ENCODE measurements around the gene ARHGAP27. TPM values are rescaled to one million over a fixed set of nuclear protein-coding genes. Genes with fewer than 3 reads are reported as not detected.
A peak's percentile ranks its signal among the peaks of the same experiment; 100 is the strongest.

The ARHGAP27 gene
- total and polyA plus RNA-seq, 2 of the 13 experiments (the other 11 are each of a cell fraction or from before 2014, with no cell fraction given), result 15.5 to 18.9 TPM

- Histone ChIP-seq H3K79me2 (ENCODE audit: insufficient read depth, low read length) (peaks cover 7% of the 10 kb centered on the region), H3K4me2 (ENCODE audit: low read depth, low read length) (peak overlapping the region; percentile 93), H2AFZ (ENCODE audit: low read length) (no peak overlapping the region), H3K9ac (ENCODE audit: insufficient read depth, low read depth, low read length) (no peak overlapping the region), H4K20me1 (ENCODE audit: insufficient read depth, low read length) (0 out of 2 replicates have a peak, but pooled peaks cover 4% of the 10 kb centered on the region), H3K4me1 (ENCODE audit: insufficient read depth, low read length) (peaks cover 59% of the 10 kb centered on the region), H3K4me3 (replicated peaks in 1 of 3; ENCODE audit: insufficient read depth in 1 of 3, low read depth in 2 of 3, low read length in 3 of 3) (peak overlapping the region; percentile 39 to 82 (median 42); a peak in 5 of 6 replicates), H3K27ac (ENCODE audit: extremely low read length, insufficient read depth, low read length) (no peak overlapping the region), H3K36me3 (replicated peaks in 1 of 2; ENCODE audit: control insufficient read depth in 1 of 2, insufficient read depth in 2 of 2, low read length in 2 of 2) (no peaks in the 10 kb centered on the region), H3K9me3 (ENCODE audit: low read length) (no peaks in the 10 kb centered on the region), H3K27me3 (ENCODE audit: control insufficient read depth in 1 of 2, insufficient read depth in 2 of 2, low read length in 2 of 2) (peaks cover 2 to 43% of the 10 kb centered on the region in 2 experiments; a peak in 4 of 5 replicates)
- ChIA-PET CTCF (ENCODE audit: low intra/inter-chr PET ratio, low total read pairs) (no interaction called here), POLR2A (interaction anchor here (1.6 to 5.8 kb wide), 2 partner anchors 21 to 23 kb away, joined by 3 to 79 read pairs; no protein-coding TSS in a partner anchor)
- FAIRE-seq (no peak), ATAC-seq (no peak), DNase-seq (ENCODE audit: low spot score) (no peak)
- intact Hi-C loops (cut with micrococcal nuclease; ENCODE audit: unreplicated experiment) (loop anchor here (5.0 kb wide), 1 partner anchor 377 kb away; the partner anchor contains the start of gene DCAKD), in situ Hi-C loops (cut with HindIII; ENCODE audit: extremely low pct_ligation_motif_present, low pct_unique_long_range_greater_than_20kb) (no loop called here)
- 7% methylated on average over 30 of the region's 82 CpGs for WGBS (ENCODE audit: low lambda C conversion rate)
- BruUV-seq (replicated peaks), result no TSS peak
- no peak for TF ChIP-seq RFX5 (IDR thresholded peaks at IDR 0.05; ENCODE audit: low read depth, low read length)
- peak; percentile 98 for TF ChIP-seq MTF2 (CRISPR knock-in tag; IDR thresholded peaks at IDR 0.05; ENCODE audit: borderline replicate concordance)
- TF ChIP-seq SOX13 (IDR thresholded peaks at IDR 0.05), result no peak
- no peak for TF ChIP-seq SOX13 (CRISPR knock-in tag; conservative IDR thresholded peaks at IDR 0.05 in 1 of 2, IDR thresholded peaks at IDR 0.05 in 1 of 2)
- no peak for TF ChIP-seq PLSCR1 (CRISPR knock-in tag; IDR thresholded peaks at IDR 0.05; ENCODE audit: borderline replicate concordance)
- no peak for TF ChIP-seq ZBTB25 (CRISPR knock-in tag; IDR thresholded peaks at IDR 0.05)
- TF ChIP-seq FOSL1 (CRISPR knock-in tag; IDR thresholded peaks at IDR 0.05; ENCODE audit: borderline replicate concordance), result no peak
- no peak for TF ChIP-seq ZNF704 (CRISPR knock-in tag; IDR thresholded peaks at IDR 0.05; ENCODE audit: borderline replicate concordance)
- TF ChIP-seq HOXA5 (CRISPR knock-in tag; IDR thresholded peaks at IDR 0.05), result 0 out of 2 replicates have a peak, but pooled peaks have one; percentile 17
- TF ChIP-seq ZBTB34 (CRISPR knock-in tag; IDR thresholded peaks at IDR 0.05), result no peak
- TF ChIP-seq KLF6 (CRISPR knock-in tag; IDR thresholded peaks at IDR 0.05), result 0 out of 2 replicates have a peak, but pooled peaks have one; percentile 21
- TF ChIP-seq ZFY (CRISPR knock-in tag; IDR thresholded peaks at IDR 0.05), result peak; percentile 73
- no peak for TF ChIP-seq ZNF260 (CRISPR knock-in tag; IDR thresholded peaks at IDR 0.05; ENCODE audit: borderline replicate concordance, low read depth)
- peak; percentile 61; the same call in 1 of the 2 replicates for TF ChIP-seq UBTF (CRISPR knock-in tag; IDR thresholded peaks at IDR 0.05)
- TF ChIP-seq HOXD1 (CRISPR knock-in tag; IDR thresholded peaks at IDR 0.05), result 0 out of 2 replicates have a peak, but pooled peaks have one; percentile 28
Measured at GRCh38 chr17:45429339-45430005, 3.2 kb downstream of the ARHGAP27 start.

Data from HepG2 (cell line).